SK-N-MC (cell line): ENCODE data around the gene CADPS2.

Experiments
- EZH2 ChIP-seq: fragments of 200-600 bp; sonication (generic); IDR thresholded peaks from one replicate; pipeline ENCODE4 v1.6.1; 2017; ENCODE audit warnings: antibody characterized with exemption
- FOXP2 ChIP-seq: optimal IDR thresholded peaks from 2 replicates; pipeline ENCODE3; 2011; ENCODE audit warnings: mild to moderate bottlenecking, moderate library complexity; ENCODE audit not compliant: insufficient read depth; ENCODE audit errors: extremely low read length, control extremely low read depth
- POLR2AphosphoS5 ChIP-seq: IDR thresholded peaks from 2 replicates; pipeline ENCODE4 v1.6.1; 2012; ENCODE audit warnings: mild to moderate bottlenecking, low read depth, low read length, borderline replicate concordance

- TF ChIP-seq POLR2AphosphoS5 (no peak), EZH2 (no peak), FOXP2 (no peak)
Measured at GRCh38 chr7:122544463-122544862, 341.8 kb downstream of the CADPS2 start.
